Calu3 (cell line): ENCODE results near the gene RTN4R. TPM values are rescaled to one million over a fixed set of nuclear protein-coding genes. Genes with fewer than 3 reads are reported as not detected.

ENCODE experiments used
- BruUV-seq: library from RNA; stranded (reverse); fragments of 400-500 nt; replicated peaks from 2 replicates; lab custom pipeline; 2021; lab: Mats Ljungman, UMichigan
- CTCF ChIA-PET: fragments of 300-600 bp; sonication (Branson Sonifier 250); formaldehyde crosslinking; loops from one replicate; lab custom pipeline; 2022; ENCODE audit warnings: antibody characterized with exemption; lab: Charles Lee
- DNase-seq: peaks from one replicate; pipeline ENCODE4 v3.0.0; 2022
- H3K27ac Mint-ChIP-seq: one replicate; pipeline ENCODE4 v1.8.0; 2022; ENCODE audit warnings: mixed read lengths; ENCODE audit not compliant: unreplicated experiment
- H3K27me3 Mint-ChIP-seq: one replicate; pipeline ENCODE4 v1.8.0; 2022; ENCODE audit warnings: mixed read lengths; ENCODE audit not compliant: unreplicated experiment
- H3K36me3 Mint-ChIP-seq: one replicate; pipeline ENCODE4 v1.8.0; 2022; ENCODE audit warnings: mild to moderate bottlenecking, moderate library complexity, mixed read lengths; ENCODE audit not compliant: insufficient read depth, unreplicated experiment
- H3K4me1 Mint-ChIP-seq: one replicate; pipeline ENCODE4 v1.8.0; 2022; ENCODE audit warnings: mild to moderate bottlenecking, low read depth, mixed read lengths; ENCODE audit not compliant: unreplicated experiment
- H3K4me3 Mint-ChIP-seq: one replicate; pipeline ENCODE4 v1.8.0; 2022; ENCODE audit warnings: mild to moderate bottlenecking, low read depth, moderate library complexity, mixed read lengths; ENCODE audit not compliant: unreplicated experiment
- H3K9me3 Mint-ChIP-seq: one replicate; pipeline ENCODE4 v1.8.0; 2022; ENCODE audit warnings: low read depth, mixed read lengths; ENCODE audit not compliant: unreplicated experiment
- intact Hi-C: fragments of 100-400 bp; cut with micrococcal nuclease; formaldehyde crosslinking; loops from one replicate; pipeline ENCODE4 v1.10.0; 2022; ENCODE audit not compliant: unreplicated experiment
- total RNA-seq: library from RNA; stranded (reverse); gene quantifications from 2 replicates; pipeline ENCODE4 v1.2.3, GENCODE V29; 2022
- TF ChIP-seq, protein P1 (sequence below): fragments of 200-600 bp; IDR thresholded peaks from one replicate; pipeline ENCODE4 v1.8.0; 2022; ENCODE audit warnings: antibody characterized with exemption; ENCODE audit not compliant: unreplicated experiment

RTN4R gene
- total RNA-seq, 1 experiment from 2014 or later = 4.1 TPM

DNA sequence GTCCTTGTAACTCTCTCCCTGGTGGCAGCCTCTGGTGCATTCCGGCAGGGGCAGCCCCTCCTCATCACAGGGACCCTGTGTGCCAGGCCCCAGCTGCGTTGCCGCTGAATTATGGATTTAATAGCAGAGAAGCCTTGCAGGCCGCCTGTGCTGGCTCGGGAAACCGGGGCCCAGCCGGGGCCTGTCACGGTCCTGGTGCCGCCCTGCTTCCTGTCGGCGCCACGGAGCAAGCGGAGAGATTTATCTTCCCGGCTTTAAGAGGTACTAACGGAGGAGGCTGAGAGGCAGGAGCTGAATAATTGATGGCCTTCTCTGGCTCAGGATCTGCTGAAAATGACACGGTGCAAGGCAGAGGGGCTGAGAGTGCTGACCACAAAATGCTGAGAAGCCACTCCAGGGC lies 63.3 kb downstream of the RTN4R start:
- DNase-seq = no peak
- Mint-ChIP-seq H3K27me3 (no peaks in the 10 kb centered on the region), H3K4me1 (peaks cover 25% of the 10 kb centered on the region), H3K9me3 (peaks cover 2% of the 10 kb centered on the region), H3K4me3 (no peak overlapping the region), H3K36me3 (peaks cover 40% of the 10 kb centered on the region), H3K27ac (no peak overlapping the region)
- TF ChIP-seq, protein P1, sequence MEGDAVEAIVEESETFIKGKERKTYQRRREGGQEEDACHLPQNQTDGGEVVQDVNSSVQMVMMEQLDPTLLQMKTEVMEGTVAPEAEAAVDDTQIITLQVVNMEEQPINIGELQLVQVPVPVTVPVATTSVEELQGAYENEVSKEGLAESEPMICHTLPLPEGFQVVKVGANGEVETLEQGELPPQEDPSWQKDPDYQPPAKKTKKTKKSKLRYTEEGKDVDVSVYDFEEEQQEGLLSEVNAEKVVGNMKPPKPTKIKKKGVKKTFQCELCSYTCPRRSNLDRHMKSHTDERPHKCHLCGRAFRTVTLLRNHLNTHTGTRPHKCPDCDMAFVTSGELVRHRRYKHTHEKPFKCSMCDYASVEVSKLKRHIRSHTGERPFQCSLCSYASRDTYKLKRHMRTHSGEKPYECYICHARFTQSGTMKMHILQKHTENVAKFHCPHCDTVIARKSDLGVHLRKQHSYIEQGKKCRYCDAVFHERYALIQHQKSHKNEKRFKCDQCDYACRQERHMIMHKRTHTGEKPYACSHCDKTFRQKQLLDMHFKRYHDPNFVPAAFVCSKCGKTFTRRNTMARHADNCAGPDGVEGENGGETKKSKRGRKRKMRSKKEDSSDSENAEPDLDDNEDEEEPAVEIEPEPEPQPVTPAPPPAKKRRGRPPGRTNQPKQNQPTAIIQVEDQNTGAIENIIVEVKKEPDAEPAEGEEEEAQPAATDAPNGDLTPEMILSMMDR = no peak
- CTCF ChIA-PET = interaction anchor here (0.6 kb wide), 1 partner anchor 1853 kb away, joined by 3 read pairs; no protein-coding TSS in a partner anchor
- no TSS peak for BruUV-seq
- intact Hi-C loops = no loop called here

DNA sequence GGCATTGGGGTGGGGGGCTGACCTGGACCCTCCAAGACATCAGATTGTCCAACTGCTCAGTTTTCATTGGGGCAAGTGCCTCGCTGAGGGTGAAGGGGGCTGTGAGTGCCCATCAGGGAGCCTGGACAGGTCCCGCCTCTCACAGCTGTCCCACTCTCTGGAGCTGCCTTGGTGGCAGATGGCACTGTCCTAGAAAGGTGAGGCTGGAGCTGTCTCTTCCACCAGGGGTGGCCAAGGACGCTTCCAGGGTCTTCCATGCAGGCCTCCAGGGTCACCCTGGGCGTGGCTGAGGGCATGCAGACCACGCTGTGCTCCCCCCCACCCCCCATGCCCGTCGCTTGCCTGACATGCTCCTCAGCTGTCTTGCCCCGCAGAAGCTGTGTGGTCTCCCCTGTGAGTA lies 63.8 kb downstream of the RTN4R start:
- TF ChIP-seq, protein P1 = no peak
- Mint-ChIP-seq H3K4me1 (peaks cover 25% of the 10 kb centered on the region), H3K36me3 (peaks cover 40% of the 10 kb centered on the region), H3K4me3 (peak overlapping the region; percentile 24), H3K9me3 (peaks cover 2% of the 10 kb centered on the region), H3K27me3 (no peaks in the 10 kb centered on the region), H3K27ac (no peak overlapping the region)
- CTCF ChIA-PET = interaction anchor here (0.5 to 0.6 kb wide), 2 partner anchors 47 to 1853 kb away, joined by 3 read pairs; no protein-coding TSS in a partner anchor
- BruUV-seq = no TSS peak
- intact Hi-C loops = no loop called here
- no peak for DNase-seq

DNA sequence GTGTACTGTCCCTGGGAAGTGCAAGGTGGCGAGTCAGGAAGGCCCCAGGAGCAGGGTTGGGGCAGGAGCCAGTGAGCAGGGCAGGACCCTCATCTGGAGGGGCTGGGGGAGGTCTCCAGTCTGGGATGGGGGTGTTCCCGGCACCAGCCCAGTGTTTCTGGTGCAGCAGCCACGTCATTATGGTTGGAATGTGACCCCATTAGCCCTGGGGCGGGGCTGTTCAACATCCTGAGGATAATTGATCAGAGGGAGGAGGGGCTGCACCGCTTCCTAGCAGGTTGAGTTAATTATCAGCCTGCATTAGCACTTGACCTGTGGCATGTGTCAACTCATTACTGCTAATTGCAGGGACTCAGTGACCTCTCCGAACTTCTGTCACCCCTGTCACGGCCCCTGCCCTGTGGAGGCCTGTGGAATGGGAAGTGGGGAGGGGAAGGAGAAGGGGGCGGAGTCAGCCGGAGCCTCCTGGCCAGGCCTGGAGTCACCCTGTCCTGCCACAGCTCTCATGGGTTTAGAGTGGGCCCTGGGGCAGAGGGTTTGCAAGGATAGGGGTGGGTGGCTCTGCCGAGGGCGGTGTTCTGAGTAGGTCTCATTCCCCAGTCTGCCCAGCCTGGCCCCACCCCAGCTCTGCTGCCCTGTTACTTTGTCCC lies 64.4 kb downstream of the RTN4R start:
- Mint-ChIP-seq H3K4me3 (peak overlapping the region; percentile 24), H3K4me1 (peaks cover 25% of the 10 kb centered on the region), H3K27me3 (no peaks in the 10 kb centered on the region), H3K9me3 (peaks cover 2% of the 10 kb centered on the region), H3K27ac (peak overlapping the region; percentile 29), H3K36me3 (peaks cover 40% of the 10 kb centered on the region)
- intact Hi-C loops = no loop called here
- no TSS peak for BruUV-seq
- TF ChIP-seq, protein P1 = no peak
- CTCF ChIA-PET = interaction anchor here (0.5 kb wide), 1 partner anchor 47 kb away, joined by 3 read pairs; no protein-coding TSS in a partner anchor
- peak; percentile 79 for DNase-seq

- no peak for DNase-seq
- H3K9me3 Mint-ChIP-seq = peaks cover 2% of the 10 kb centered on the region
- H3K27ac Mint-ChIP-seq = peak overlapping the region; percentile 29
- H3K36me3 Mint-ChIP-seq = peaks cover 40% of the 10 kb centered on the region
- peaks cover 22% of the 10 kb centered on the region for H3K4me1 Mint-ChIP-seq
- TF ChIP-seq, protein P1 = no peak
- intact Hi-C loops = no loop called here
- no TSS peak for BruUV-seq
- peak overlapping the region; percentile 24 for H3K4me3 Mint-ChIP-seq
- CTCF ChIA-PET = interaction anchor here (0.6 kb wide), 1 partner anchor 1152 kb away, joined by 6 read pairs; no protein-coding TSS in a partner anchor
- H3K27me3 Mint-ChIP-seq = no peaks in the 10 kb centered on the region
Measured at GRCh38 chr22:20203142-20203551, 65.0 kb downstream of the RTN4R start.
